IPS-15b (cell line): ENCODE results near the gene RNF208.

Experiments used
- H3K27me3 ChIP-seq: one replicate; pipeline ENCODE4 v1.6.1; 2013; ENCODE audit warnings: low read length; ENCODE audit not compliant: control insufficient read depth, insufficient read depth
- H3K36me3 ChIP-seq: one replicate; pipeline ENCODE4 v1.6.1; 2013; ENCODE audit warnings: low read length; ENCODE audit not compliant: control insufficient read depth, insufficient read depth
- H3K4me1 ChIP-seq: one replicate; pipeline ENCODE4 v1.6.1; 2013; ENCODE audit warnings: mild to moderate bottlenecking, low read length; ENCODE audit not compliant: control insufficient read depth, insufficient read depth
- H3K4me3 ChIP-seq: one replicate; pipeline ENCODE4 v1.5.1; 2013; ENCODE audit warnings: low read depth, low read length
- H3K9ac ChIP-seq: one replicate; pipeline ENCODE4 v1.6.1; 2013; ENCODE audit warnings: low read depth, mild to moderate bottlenecking, low read length
- H3K9me3 ChIP-seq: one replicate; pipeline ENCODE4 v1.6.1; 2013; ENCODE audit warnings: mild to moderate bottlenecking, low read length; ENCODE audit not compliant: control insufficient read depth, insufficient read depth

The RNF208 gene

DNA sequence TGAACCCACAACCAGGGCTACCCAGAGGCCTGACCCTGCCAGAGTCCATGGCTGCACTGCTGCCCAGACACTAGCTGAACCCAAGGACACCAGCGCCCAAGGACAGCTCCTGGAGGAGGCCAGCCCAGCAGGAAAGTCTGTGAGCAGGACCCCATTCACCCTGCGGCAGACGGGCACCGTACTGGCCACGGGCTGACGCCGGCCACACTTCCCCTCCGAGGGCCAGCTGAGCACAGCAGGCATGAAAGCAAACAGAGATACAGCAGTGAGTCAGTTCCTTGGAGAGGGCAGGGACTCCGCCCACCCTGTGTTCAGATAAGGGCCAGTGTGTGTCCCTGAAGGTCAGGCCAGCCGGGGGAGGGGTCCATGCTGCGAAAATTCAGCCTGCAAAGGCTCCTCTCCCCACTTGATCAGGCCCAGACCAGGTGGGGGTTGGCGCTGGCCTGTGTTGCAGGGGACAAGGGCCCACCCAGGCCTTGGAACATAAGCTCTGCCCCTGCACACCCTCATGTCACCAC, 3.2 kb downstream of the RNF208 start:
- Histone ChIP-seq H3K4me1 (no peaks in the 10 kb centered on the region), H3K9me3 (no peaks in the 10 kb centered on the region), H3K9ac (no peak overlapping the region), H3K4me3 (no peak overlapping the region), H3K27me3 (no peaks in the 10 kb centered on the region), H3K36me3 (peaks cover 23% of the 10 kb centered on the region)

DNA sequence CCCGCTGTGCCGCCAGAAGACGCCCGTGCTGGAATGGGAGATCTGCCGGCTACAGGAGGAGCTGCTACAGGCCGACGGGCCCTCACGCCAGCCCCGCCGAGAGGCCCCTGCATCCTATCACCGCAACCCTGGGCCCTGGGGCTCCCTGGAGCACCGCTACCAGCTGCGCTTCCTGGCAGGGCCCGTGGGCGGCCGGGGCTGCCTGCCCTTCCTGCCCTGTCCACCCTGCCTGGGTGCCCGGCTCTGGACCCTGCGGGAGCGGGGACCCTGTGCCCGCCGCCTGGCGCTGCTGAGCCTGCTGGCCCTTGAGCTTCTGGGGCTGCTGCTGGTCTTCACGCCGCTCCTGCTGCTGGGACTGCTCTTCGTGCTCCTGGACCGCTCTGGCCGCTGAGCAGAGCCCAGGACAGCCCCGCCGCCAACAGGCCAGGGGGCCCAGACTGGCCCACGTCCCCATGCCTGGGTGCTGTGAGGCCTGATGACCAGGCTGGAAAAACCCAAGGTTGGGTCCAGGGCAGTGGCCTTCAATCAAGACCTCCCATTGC, 3.8 kb downstream of the RNF208 start:
- Histone ChIP-seq H3K36me3 (peaks cover 28% of the 10 kb centered on the region), H3K4me1 (no peaks in the 10 kb centered on the region), H3K9me3 (no peaks in the 10 kb centered on the region), H3K27me3 (no peaks in the 10 kb centered on the region), H3K4me3 (no peak overlapping the region), H3K9ac (no peak overlapping the region)

DNA sequence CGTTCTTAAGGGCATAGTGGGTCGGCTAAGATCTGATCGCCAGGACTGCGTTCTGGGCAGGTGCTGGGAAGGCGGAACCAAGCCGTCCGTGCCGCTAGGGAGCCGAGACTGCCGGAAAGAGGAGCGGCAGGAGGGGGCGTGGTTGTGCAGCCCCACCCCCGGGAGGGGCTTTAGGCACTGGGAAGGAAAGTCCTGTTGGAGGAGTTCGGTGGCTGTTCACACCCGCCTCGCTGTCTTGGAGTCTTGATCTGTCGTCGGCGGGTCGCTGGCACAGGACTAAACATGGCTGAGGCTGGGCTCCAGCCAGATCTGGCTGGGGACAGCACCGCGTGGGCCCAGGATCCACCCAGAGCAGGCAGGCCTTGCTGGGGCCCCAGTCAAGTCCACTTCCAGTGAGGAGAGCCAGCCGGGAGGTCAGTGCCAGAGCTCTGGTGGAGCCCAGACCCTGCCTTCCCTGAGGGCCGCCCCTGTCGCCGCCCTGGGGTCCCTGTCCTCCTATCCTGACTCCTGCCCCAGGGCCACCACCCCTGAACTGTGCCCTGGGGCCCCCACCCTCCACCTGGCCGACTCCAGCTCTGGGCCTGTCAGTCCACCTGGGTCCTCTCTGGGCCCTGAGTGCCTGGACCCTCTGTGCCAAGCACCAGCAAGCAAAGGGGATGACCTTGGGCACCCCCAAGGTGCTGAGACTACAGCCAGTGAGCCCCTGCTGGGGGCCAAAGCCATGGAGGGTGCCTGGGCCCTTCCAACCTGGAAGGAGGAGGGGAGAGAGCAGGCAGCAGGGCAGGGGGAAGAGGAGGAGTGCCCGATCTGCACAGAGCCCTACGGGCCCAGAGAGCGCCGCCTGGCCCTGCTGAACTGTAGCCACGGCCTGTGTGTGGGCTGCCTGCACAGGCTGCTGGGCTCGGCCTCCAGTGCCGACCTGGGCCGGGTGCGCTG, 4.5 kb downstream of the RNF208 start:
- peaks cover 32% of the 10 kb centered on the region for H3K36me3 ChIP-seq

DNA sequence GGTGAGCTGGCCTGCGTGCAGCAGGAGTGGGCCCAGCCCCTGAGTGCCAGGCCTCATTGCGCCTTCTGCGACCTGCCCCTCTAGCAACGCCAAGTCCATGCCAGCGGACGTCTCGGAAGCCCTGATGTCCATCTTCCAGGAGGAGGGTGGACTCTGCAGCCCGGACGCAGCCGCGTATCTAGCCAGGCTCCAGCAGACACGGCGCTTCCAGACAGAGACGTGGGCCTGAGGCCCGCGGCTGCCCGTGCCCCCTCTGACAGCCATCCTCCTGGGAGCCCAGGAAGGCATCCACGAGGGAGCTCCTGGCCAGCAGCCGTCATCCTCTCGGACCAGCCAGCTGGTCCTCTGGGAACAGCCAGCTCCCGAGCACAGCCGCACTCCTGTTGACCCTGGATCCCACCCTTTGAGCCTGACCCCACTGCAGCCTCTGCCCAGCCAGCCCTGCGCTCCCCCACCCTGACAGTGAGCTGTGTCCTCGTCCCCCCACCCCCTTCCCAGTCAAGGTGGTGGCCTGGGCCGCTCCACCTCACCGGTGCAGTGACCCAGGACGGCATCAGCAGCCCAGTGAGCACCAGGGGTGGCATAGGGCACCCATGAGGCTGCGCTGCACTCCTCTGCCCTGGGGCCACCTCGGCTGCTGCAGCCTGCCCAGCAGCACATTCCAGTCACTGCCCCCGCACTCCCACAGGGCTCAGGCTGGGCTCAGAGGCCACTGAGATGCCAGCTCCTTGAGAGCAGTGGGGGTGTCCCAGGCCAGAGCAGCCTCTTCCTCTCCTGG, 5.7 kb downstream of the RNF208 start:
- Histone ChIP-seq H3K9me3 (no peaks in the 10 kb centered on the region), H3K9ac (no peak overlapping the region), H3K4me1 (no peaks in the 10 kb centered on the region), H3K36me3 (peaks cover 35% of the 10 kb centered on the region), H3K27me3 (no peaks in the 10 kb centered on the region), H3K4me3 (no peak overlapping the region)

More for the DNA sequence above, 4.5 kb downstream of the RNF208 start:
- no peak overlapping the region for H3K9ac ChIP-seq
- no peaks in the 10 kb centered on the region for H3K9me3 ChIP-seq
- H3K27me3 ChIP-seq: no peaks in the 10 kb centered on the region
- H3K4me1 ChIP-seq: no peaks in the 10 kb centered on the region
- H3K4me3 ChIP-seq: no peak overlapping the region

DNA sequence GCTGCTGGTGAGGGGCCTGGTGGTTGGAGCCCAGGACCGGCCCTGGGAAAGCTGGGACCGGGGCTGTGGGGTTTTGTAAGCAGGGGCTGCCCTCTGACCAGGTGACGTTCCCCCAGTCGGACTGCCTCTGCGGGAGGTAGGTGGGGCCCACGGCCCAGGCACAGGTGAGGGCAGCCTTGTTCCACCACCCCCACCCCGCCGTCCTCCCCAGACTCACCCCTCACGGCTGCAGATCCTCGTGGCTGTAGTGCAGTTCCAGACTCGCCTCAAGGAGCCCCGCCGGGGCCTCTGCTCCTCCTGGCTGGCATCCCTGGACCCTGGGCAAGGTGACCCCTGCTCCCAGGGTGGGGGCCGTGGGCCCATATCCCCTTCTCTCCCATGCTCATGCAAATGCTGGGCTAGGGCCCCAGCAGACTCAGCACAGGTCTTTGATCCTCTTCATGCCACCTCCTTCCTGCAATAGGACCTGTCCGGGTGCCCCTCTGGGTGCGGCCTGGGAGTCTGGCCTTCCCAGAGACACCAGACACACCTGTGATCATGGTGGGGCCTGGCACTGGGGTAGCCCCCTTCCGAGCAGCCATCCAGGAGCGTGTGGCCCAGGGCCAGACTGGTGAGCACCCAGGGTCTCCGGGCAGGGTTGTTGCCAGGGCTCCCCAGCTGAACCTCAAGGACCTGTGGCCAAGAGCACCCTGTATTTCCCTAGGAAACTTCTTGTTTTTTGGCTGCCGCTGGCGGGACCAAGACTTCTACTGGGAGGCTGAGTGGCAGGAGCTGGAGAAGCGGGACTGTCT, 6.6 kb downstream of the RNF208 start:
- H3K4me1 ChIP-seq: no peaks in the 10 kb centered on the region
- peaks cover 35% of the 10 kb centered on the region for H3K36me3 ChIP-seq

GRCh38 chr9:137214620-137215019, 7.4 kb downstream of the RNF208 start:
- no peaks in the 10 kb centered on the region for H3K4me1 ChIP-seq
- peaks cover 35% of the 10 kb centered on the region for H3K36me3 ChIP-seq
- H3K4me3 ChIP-seq: no peak overlapping the region
- no peak overlapping the region for H3K9ac ChIP-seq
- no peaks in the 10 kb centered on the region for H3K27me3 ChIP-seq
- H3K9me3 ChIP-seq: no peaks in the 10 kb centered on the region

More for the DNA sequence above, 6.6 kb downstream of the RNF208 start:
- Histone ChIP-seq H3K9ac (no peak overlapping the region), H3K4me3 (no peak overlapping the region), H3K9me3 (no peaks in the 10 kb centered on the region), H3K27me3 (no peaks in the 10 kb centered on the region)

- no peaks in the 10 kb centered on the region for H3K4me1 ChIP-seq
- H3K4me3 ChIP-seq: no peak overlapping the region
- no peaks in the 10 kb centered on the region for H3K27me3 ChIP-seq
- peaks cover 41% of the 10 kb centered on the region for H3K36me3 ChIP-seq
- no peaks in the 10 kb centered on the region for H3K9me3 ChIP-seq
- no peak overlapping the region for H3K9ac ChIP-seq
Measured at GRCh38 chr9:137213160-137214060, 8.6 kb downstream of the RNF208 start.

GRCh38 chr9:137212520-137212919, 9.5 kb downstream of the RNF208 start:
- Histone ChIP-seq H3K27me3 (no peaks in the 10 kb centered on the region), H3K4me1 (no peaks in the 10 kb centered on the region), H3K9ac (no peak overlapping the region), H3K4me3 (no peak overlapping the region), H3K9me3 (no peaks in the 10 kb centered on the region), H3K36me3 (peaks cover 41% of the 10 kb centered on the region)

DNA sequence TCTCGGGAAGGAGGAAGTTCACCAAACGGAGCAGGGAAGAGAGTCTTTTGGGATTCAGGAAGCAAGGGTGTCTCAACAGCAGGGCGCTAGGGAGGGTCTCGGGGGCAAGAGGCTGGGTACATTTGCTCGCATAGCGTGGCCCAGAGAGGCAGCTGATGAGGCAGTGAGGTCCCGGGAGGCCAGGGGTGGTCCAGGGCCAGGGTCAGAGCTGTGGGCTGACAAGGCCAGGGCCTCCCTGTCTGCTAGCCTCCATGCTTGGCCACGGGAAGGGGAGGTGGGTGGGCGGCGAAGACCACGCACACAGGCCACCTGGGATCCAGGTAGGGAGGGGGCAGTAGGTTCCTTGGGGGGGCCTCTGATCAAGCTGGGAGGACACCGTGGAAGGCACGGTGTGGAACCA, 10.5 kb downstream of the RNF208 start:
- H3K4me3 ChIP-seq: no peak overlapping the region
- peaks cover 42% of the 10 kb centered on the region for H3K36me3 ChIP-seq
- no peaks in the 10 kb centered on the region for H3K4me1 ChIP-seq
- H3K9ac ChIP-seq: no peak overlapping the region
- H3K27me3 ChIP-seq: no peaks in the 10 kb centered on the region
- H3K9me3 ChIP-seq: no peaks in the 10 kb centered on the region

- peaks cover 11% of the 10 kb centered on the region for H3K36me3 ChIP-seq
- no peak overlapping the region for H3K9ac ChIP-seq
- peak overlapping the region; percentile 98 for H3K4me3 ChIP-seq
- no peaks in the 10 kb centered on the region for H3K9me3 ChIP-seq
- H3K27me3 ChIP-seq: no peaks in the 10 kb centered on the region
- peaks cover 3% of the 10 kb centered on the region for H3K4me1 ChIP-seq
Measured at GRCh38 chr9:137206602-137207001, 15.4 kb downstream of the RNF208 start.
